Cardiac ventricle fibroblast (primary cell): ENCODE data around the gene EEIG1. TPM values are rescaled to one million over a fixed set of nuclear protein-coding genes. Genes with fewer than 3 reads are reported as not detected.

Experiments used
- total RNA-seq: library from RNA; depleted of rRNA; stranded (reverse); fragments of >200 nt; gene quantifications from 2 replicates; pipeline ENCODE4 v1.2.3, GENCODE V29; 2015

The EEIG1 gene
- total RNA-seq: 13.5 and 15.4 TPM in 2 replicates

GRCh38 chr9:127980706-127981558 is at the start of gene EEIG1:
EEIG1 (minus strand) TSS chr9:127980989; CDS start chr9:127980137, 852 bp downstream.

DNA sequence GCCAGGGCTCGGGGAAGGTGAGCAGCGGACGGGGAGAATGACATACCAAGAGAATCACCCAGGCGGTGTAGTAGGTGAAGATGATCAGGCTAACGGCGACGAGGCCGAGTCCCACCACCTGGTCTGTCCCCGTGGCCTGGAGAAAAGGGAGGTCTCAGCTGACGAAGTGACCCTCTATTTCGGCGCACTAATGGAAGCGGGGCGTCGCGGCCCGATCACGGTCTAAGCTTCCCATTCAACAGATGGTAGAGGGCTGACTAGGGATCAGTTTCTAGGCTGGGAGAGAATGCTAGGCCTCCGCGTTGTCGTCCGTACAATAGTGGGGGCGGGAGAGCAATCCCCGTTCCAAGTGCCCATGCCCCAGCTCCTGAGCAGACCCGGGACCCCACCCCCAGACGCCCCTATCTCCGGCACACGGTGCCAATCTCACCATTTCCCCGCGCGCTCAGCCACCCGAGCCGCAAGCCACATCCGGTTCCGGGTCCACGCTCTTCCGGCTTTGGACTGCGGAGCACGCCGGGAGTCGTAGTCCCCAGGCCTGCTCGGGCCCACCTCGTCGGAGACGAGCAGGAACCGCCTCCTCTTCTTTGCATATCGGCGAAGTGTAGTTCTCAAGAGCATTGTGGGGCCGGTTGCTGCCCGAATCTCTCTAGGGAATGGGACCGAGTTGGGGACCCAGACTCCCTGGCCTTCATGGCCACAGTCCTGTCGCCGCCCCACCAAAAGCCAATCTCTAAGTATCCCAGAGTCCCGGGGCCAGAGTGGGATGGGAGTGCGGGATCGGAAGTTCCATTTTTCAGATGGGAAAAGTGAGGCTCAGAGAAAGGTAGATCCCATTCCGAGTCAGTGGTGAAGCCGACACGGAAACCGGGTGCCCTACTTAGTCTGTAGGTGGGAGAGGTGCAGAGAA is 43.1 kb downstream of the EEIG1 start, which contains the start of gene DPM2:
Gene DPM2, minus strand, starts transcription at position 467 of the 910 bp plus-strand sequence. Its CDS starts 34 bp downstream, at position 433.

Other genes with a start within 250 kb of the EEIG1 start
- gene TOR2A, start 245.7 kb downstream of the EEIG1 start, total RNA-seq: 6.9 and 7.1 TPM in 2 replicates
- 1.1 and 2.5 TPM in 2 replicates for gene SH2D3C, start 202.3 kb downstream of the EEIG1 start, total RNA-seq
- gene CDK9, start 195.0 kb downstream of the EEIG1 start, total RNA-seq: 49.6 and 59.7 TPM in 2 replicates
- 35.1 and 35.9 TPM in 2 replicates for gene FPGS, start 178.1 kb downstream of the EEIG1 start, total RNA-seq
- gene ENG, start 126.3 kb downstream of the EEIG1 start, total RNA-seq: 213 and 258 TPM in 2 replicates
- gene AK1, start 103.3 kb downstream of the EEIG1 start, total RNA-seq: 53.7 and 57.8 TPM in 2 replicates
- gene ST6GALNAC6, start 81.4 kb downstream of the EEIG1 start, total RNA-seq: 79.0 and 95.3 TPM in 2 replicates
- 67.5 and 83.5 TPM in 2 replicates for gene ST6GALNAC4, start 63.9 kb downstream of the EEIG1 start, total RNA-seq
- 0.44 and 4.5 TPM in 2 replicates for gene PIP5KL1, start 50.2 kb downstream of the EEIG1 start, total RNA-seq
- gene DPM2, start 43.1 kb downstream of the EEIG1 start, total RNA-seq: 13.0 and 14.4 TPM in 2 replicates
- 7.1 and 8.1 TPM in 2 replicates for gene NAIF1, start 86.3 kb upstream of the EEIG1 start, total RNA-seq
- gene SLC25A25, start 87.2 kb upstream of the EEIG1 start, total RNA-seq: 8.0 and 12.2 TPM in 2 replicates
- 39.4 and 40.7 TPM in 2 replicates for gene PTGES2, start 146.7 kb upstream of the EEIG1 start, total RNA-seq
- gene LCN2, start 168.5 kb upstream of the EEIG1 start, total RNA-seq: not detected in 2 replicates
- 279 and 292 TPM in 2 replicates for gene BBLN, start 179.3 kb upstream of the EEIG1 start, total RNA-seq
- gene CIZ1, start 210.6 kb upstream of the EEIG1 start, total RNA-seq: 40.2 and 45.4 TPM in 2 replicates
- 3.6 and 5.6 TPM in 2 replicates for gene DNM1, start 222.4 kb upstream of the EEIG1 start, total RNA-seq